CD4-positive, alpha-beta T cell (primary cell): Measurements from ENCODE around the gene PCDHGA9. TPM values are rescaled to one million over a fixed set of nuclear protein-coding genes. Genes with fewer than 3 reads are reported as not detected.

Experiments
- ATAC-seq: fragments of 200-7000 bp; cut with Tn5 transposase; one replicate; pipeline ENCODE4 v1.10.0; 2022; ENCODE audit warnings: mild to moderate bottlenecking; ENCODE audit not compliant: poor library complexity
- CTCF ChIA-PET: fragments of 350-600 bp; sonication (Branson Sonifier 250); formaldehyde crosslinking; loops from one replicate; lab custom pipeline; 2021; ENCODE audit warnings: antibody characterized with exemption, inconsistent platforms; lab: Charles Lee
- POLR2A ChIA-PET: fragments of 350-600 bp; sonication (Branson Sonifier 250); formaldehyde crosslinking; loops from one replicate; lab custom pipeline; 2021; ENCODE audit warnings: antibody characterized with exemption, inconsistent platforms; lab: Charles Lee
- DNase-seq, 14 experiments: peaks; one replicate each; pipeline ENCODE4 v3.0.0-alpha.2; 2013 to 2020; ENCODE audit warnings: mixed read lengths in 2 of 14
- H3K27ac ChIP-seq, 2 donors: one replicate each; pipeline versions ENCODE4 v1.5.1 to v1.7.0; 2013; ENCODE audit warnings: low read length in 2 of 2, low read depth in 1 of 2, mild to moderate bottlenecking in 1 of 2
- H3K27me3 ChIP-seq, 2 experiments: 1 replicate in 1 of 2; 2 replicates in 1 of 2; pipeline versions ENCODE4 v1.6.1 to v1.7.0; 2013; ENCODE audit warnings: low read length in 2 of 2, control low read depth in 1 of 2, mild to moderate bottlenecking in 1 of 2, moderate library complexity in 1 of 2; ENCODE audit not compliant: insufficient read depth in 2 of 2, control insufficient read depth in 1 of 2
- H3K36me3 ChIP-seq: one replicate; pipeline ENCODE4 v1.6.1; 2013; ENCODE audit warnings: low read length, control low read depth; ENCODE audit not compliant: insufficient read depth
- H3K4me1 ChIP-seq: one replicate; pipeline ENCODE4 v1.6.1; 2013; ENCODE audit warnings: low read length, control low read depth; ENCODE audit not compliant: insufficient read depth
- H3K4me3 ChIP-seq: one replicate; pipeline ENCODE4 v1.5.1; 2013; ENCODE audit warnings: mild to moderate bottlenecking, low read length, moderate library complexity
- H3K9me3 ChIP-seq, 2 experiments: 1 replicate in 1 of 2; 2 replicates in 1 of 2; pipeline versions ENCODE4 v1.6.1 to v1.7.0; 2013; ENCODE audit warnings: low read length in 2 of 2, mild to moderate bottlenecking in 2 of 2, control low read depth in 1 of 2, moderate library complexity in 1 of 2; ENCODE audit not compliant: control insufficient read depth in 1 of 2, insufficient read depth in 1 of 2
- H3K27ac Mint-ChIP-seq: one replicate; pipeline ENCODE4 v1.8.0; 2020; ENCODE audit warnings: mixed read lengths
- H3K27me3 Mint-ChIP-seq: one replicate; pipeline ENCODE4 v1.8.0; 2021; ENCODE audit warnings: mixed read lengths
- H3K36me3 Mint-ChIP-seq: one replicate; pipeline ENCODE4 v1.8.0; 2021; ENCODE audit warnings: low read depth, mixed read lengths
- H3K4me1 Mint-ChIP-seq: one replicate; pipeline ENCODE4 v1.8.0; 2021; ENCODE audit warnings: low read depth, mixed read lengths
- H3K4me3 Mint-ChIP-seq: one replicate; pipeline ENCODE4 v1.8.0; 2020; ENCODE audit warnings: mild to moderate bottlenecking, mixed read lengths
- H3K9me3 Mint-ChIP-seq: one replicate; pipeline ENCODE4 v1.8.0; 2020; ENCODE audit warnings: mixed read lengths
- CTCF ChIP-seq: fragments of 200-600 bp; IDR thresholded peaks from one replicate; pipeline ENCODE4 v1.8.0; 2022; ENCODE audit warnings: antibody characterized with exemption, mild to moderate bottlenecking
- intact Hi-C, 2 experiments: fragments of 100-400 bp; cut with DNase I in 1 of 2; cut with micrococcal nuclease in 1 of 2; formaldehyde crosslinking; loops; one replicate each; pipeline versions ENCODE4 v1.15.1 to v1.9.0; 2023 to 2025; cut with DNase I, micrococcal nuclease
- total RNA-seq, 174 experiments: library from RNA in 2 of 174; stranded (reverse) in 2 of 174; gene quantifications; one replicate each; pipeline ENCODE4 v1.2.3 and lab custom pipeline; 2021 to 2026

PCDHGA9 gene
- total RNA-seq, 2 experiments from 2014 or later, result not detected

GRCh38 chr5:141356133-141356532 lies 46.4 kb upstream of the PCDHGA9 start:
- ChIA-PET POLR2A (no interaction called here), CTCF (interaction anchor here (1.3 kb wide), 1 partner anchor 208 kb away, joined by 3 read pairs; no protein-coding TSS in a partner anchor)
- ATAC-seq, result no peak
- H3K27ac ChIP-seq, result no peak overlapping the region
- H3K27me3 Mint-ChIP-seq, result peaks cover 93% of the 10 kb centered on the region
- peaks cover 9% of the 10 kb centered on the region for H3K4me1 ChIP-seq
- no peaks in the 10 kb centered on the region for H3K36me3 ChIP-seq
- peaks cover 28% of the 10 kb centered on the region for H3K36me3 Mint-ChIP-seq
- H3K4me3 ChIP-seq, result no peak overlapping the region
- peaks cover 20% of the 10 kb centered on the region for H3K9me3 Mint-ChIP-seq
- TF ChIP-seq CTCF, result no peak
- H3K9me3 ChIP-seq, result peaks cover 27 to 47% of the 10 kb centered on the region in 2 experiments
- intact Hi-C loops, result no loop called here
- no peak overlapping the region for H3K4me3 Mint-ChIP-seq
- DNase-seq, result no peak
- no peak overlapping the region for H3K27ac Mint-ChIP-seq
- H3K27me3 ChIP-seq, result peaks cover 48 to 84% of the 10 kb centered on the region in 2 experiments
- H3K4me1 Mint-ChIP-seq, result peaks cover 6% of the 10 kb centered on the region

GRCh38 chr5:141356950-141357349 lies 45.6 kb upstream of the PCDHGA9 start:
- H3K27me3 Mint-ChIP-seq, result peaks cover 94% of the 10 kb centered on the region
- H3K4me1 Mint-ChIP-seq, result peaks cover 6% of the 10 kb centered on the region
- DNase-seq (no peak), ATAC-seq (no peak)
- H3K4me3 ChIP-seq, result no peak overlapping the region
- H3K36me3 Mint-ChIP-seq, result peaks cover 32% of the 10 kb centered on the region
- intact Hi-C loops, result no loop called here
- H3K4me3 Mint-ChIP-seq, result no peak overlapping the region
- no peak overlapping the region for H3K27ac Mint-ChIP-seq
- no peaks in the 10 kb centered on the region for H3K36me3 ChIP-seq
- no peak for TF ChIP-seq CTCF
- no peak overlapping the region for H3K27ac ChIP-seq
- peaks cover 27 to 48% of the 10 kb centered on the region in 2 experiments for H3K9me3 ChIP-seq
- H3K27me3 ChIP-seq, result peaks cover 46 to 83% of the 10 kb centered on the region in 2 experiments
- H3K9me3 Mint-ChIP-seq, result peaks cover 22% of the 10 kb centered on the region
- H3K4me1 ChIP-seq, result peaks cover 9% of the 10 kb centered on the region
- ChIA-PET POLR2A (no interaction called here), CTCF (no interaction called here)

GRCh38 chr5:141359790-141360426 lies 42.7 kb upstream of the PCDHGA9 start, which contains the start of gene PCDHGB2:
Gene PCDHGB2 (plus strand): TSS chr5:141359994. CDS start chr5:141360136, 142 bp downstream.
- Mint-ChIP-seq H3K27ac (no peak within 1 kb of the TSS), H3K4me1 (peaks cover 6% of the 10 kb centered on the region), H3K27me3 (peaks cover 91% of the 10 kb centered on the region), H3K36me3 (peaks cover 42% of the 10 kb centered on the region), H3K4me3 (peak within 1 kb of the TSS; percentile 81), H3K9me3 (peaks cover 28% of the 10 kb centered on the region)
- no peak within 1 kb of the TSS for H3K27ac ChIP-seq
- peak within 1 kb of the TSS; percentile 45 for H3K4me3 ChIP-seq
- peaks cover 44 to 52% of the 10 kb centered on the region in 2 experiments for H3K9me3 ChIP-seq
- H3K27me3 ChIP-seq, result peaks cover 55 to 88% of the 10 kb centered on the region in 2 experiments
- TF ChIP-seq CTCF, result no peak
- DNase-seq, result peak in 3 of 14 experiments; percentile 48 to 58 (median 50)
- no peaks in the 10 kb centered on the region for H3K36me3 ChIP-seq
- intact Hi-C loops, result loop anchor here (10.0 kb wide), 2 partner anchors 55 to 135 kb away; partner anchors contain the start of genes PCDHB14 (in 1 of the 2), PCDHGA10 (in 1 of the 2) and PCDHGB7 (in 1 of the 2)
- H3K4me1 ChIP-seq, result peaks cover 8% of the 10 kb centered on the region
- CTCF ChIA-PET, result interaction anchor here (0.9 to 1.5 kb wide), 2 partner anchors 10 to 204 kb away, joined by 3 to 6 read pairs; partner anchors contain the start of gene PCDHGB3
- no peak for ATAC-seq
- POLR2A ChIA-PET, result no interaction called here
